Fibroblast of lung (primary cell): ENCODE data around the gene PLAC1.

Source experiments
- EZH2 ChIP-seq: IDR thresholded peaks from 2 replicates; pipeline ENCODE4 v1.5.1; 2012; ENCODE audit warnings: low read length, control low read depth, mild to moderate bottlenecking; ENCODE audit errors: missing control alignments
- TF ChIP-seq, protein P1 (sequence below), 2 donors: IDR thresholded peaks in 1 of 2; conservative IDR thresholded peaks in 1 of 2; 1 replicate in 1 of 2; 2 replicates in 1 of 2; pipeline ENCODE4 v1.5.1; 2011 to 2012; ENCODE audit warnings: low read length in 2 of 2, control low read depth in 1 of 2, inconsistent platforms in 1 of 2, low read depth in 1 of 2, mild to moderate bottlenecking in 1 of 2

DNA sequence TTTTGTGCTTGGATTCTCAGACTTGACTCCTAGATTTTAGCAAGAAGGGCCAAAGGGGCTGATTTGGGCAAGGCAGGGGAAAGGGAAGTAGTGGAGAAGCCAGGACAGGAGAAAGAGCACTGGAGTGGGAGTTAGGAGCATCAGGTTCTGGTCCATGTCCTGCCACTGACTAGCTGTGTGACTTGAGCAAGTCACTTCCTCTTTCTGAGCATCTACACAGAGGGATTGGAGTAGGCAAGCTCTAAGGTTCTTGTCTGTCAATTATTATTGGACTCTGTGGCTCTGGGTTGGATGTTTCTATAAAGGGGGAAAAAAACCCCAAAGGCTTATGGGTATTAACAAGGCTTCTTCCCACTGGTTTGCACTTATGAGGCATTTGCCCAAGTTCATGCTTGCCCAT lies 24.4 kb downstream of the PLAC1 start:
- TF ChIP-seq, protein P1, sequence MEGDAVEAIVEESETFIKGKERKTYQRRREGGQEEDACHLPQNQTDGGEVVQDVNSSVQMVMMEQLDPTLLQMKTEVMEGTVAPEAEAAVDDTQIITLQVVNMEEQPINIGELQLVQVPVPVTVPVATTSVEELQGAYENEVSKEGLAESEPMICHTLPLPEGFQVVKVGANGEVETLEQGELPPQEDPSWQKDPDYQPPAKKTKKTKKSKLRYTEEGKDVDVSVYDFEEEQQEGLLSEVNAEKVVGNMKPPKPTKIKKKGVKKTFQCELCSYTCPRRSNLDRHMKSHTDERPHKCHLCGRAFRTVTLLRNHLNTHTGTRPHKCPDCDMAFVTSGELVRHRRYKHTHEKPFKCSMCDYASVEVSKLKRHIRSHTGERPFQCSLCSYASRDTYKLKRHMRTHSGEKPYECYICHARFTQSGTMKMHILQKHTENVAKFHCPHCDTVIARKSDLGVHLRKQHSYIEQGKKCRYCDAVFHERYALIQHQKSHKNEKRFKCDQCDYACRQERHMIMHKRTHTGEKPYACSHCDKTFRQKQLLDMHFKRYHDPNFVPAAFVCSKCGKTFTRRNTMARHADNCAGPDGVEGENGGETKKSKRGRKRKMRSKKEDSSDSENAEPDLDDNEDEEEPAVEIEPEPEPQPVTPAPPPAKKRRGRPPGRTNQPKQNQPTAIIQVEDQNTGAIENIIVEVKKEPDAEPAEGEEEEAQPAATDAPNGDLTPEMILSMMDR (conservative IDR thresholded peaks at IDR 0.05 in 1 of 2, IDR thresholded peaks at IDR 0.05 in 1 of 2; ENCODE audit: low read depth in 1 of 2, low read length in 2 of 2), result no peak
- no peak for TF ChIP-seq EZH2
